Measurements from ENCODE around the gene BBS9.
"Not testable (repeated sequence)": the region's sequence is repeated elsewhere in the genome, so short reads cannot be mapped to it uniquely, and the experiment has no call there.

Gene BBS9

GRCh38 chr7:33201821-33202220, 72.5 kb downstream of the BBS9 start:
- no peak for DNase-seq

GRCh38 chr7:33210958-33211357, 81.6 kb downstream of the BBS9 start:
- no peak for DNase-seq

GRCh38 chr7:33212144-33212543, 82.8 kb downstream of the BBS9 start:
- no peak for DNase-seq

GRCh38 chr7:33215992-33216391, 86.6 kb downstream of the BBS9 start:
- no peak for DNase-seq

GRCh38 chr7:33217595-33217994, 88.2 kb downstream of the BBS9 start:
- DNase-seq: no peak

- not testable (repeated sequence) for DNase-seq
Measured at GRCh38 chr7:33218841-33219535, 89.6 kb downstream of the BBS9 start.

- DNase-seq: no peak
Measured at GRCh38 chr7:33220231-33220630, 90.9 kb downstream of the BBS9 start.

GRCh38 chr7:33221390-33221789, 92.0 kb downstream of the BBS9 start:
- DNase-seq: no peak

GRCh38 chr7:33232632-33233145, 103.3 kb downstream of the BBS9 start:
- DNase-seq: no peak

GRCh38 chr7:33233659-33234058, 104.3 kb downstream of the BBS9 start:
- DNase-seq: no peak

- DNase-seq: no peak
Measured at GRCh38 chr7:33237036-33237435, 107.7 kb downstream of the BBS9 start.

- no peak for DNase-seq
Measured at GRCh38 chr7:33243319-33243881, 114.0 kb downstream of the BBS9 start.

- no peak for DNase-seq
Measured at GRCh38 chr7:33248671-33249070, 119.3 kb downstream of the BBS9 start.

GRCh38 chr7:33250421-33250871, 121.1 kb downstream of the BBS9 start:
- no peak for DNase-seq

GRCh38 chr7:33251301-33251700, 121.9 kb downstream of the BBS9 start:
- no peak for DNase-seq

- DNase-seq: no peak
Measured at GRCh38 chr7:33258491-33258951, 129.2 kb downstream of the BBS9 start.

GRCh38 chr7:33261585-33261984, 132.2 kb downstream of the BBS9 start:
- DNase-seq: no peak

GRCh38 chr7:33262476-33262875, 133.1 kb downstream of the BBS9 start:
- DNase-seq: no peak

GRCh38 chr7:33271839-33272371, 142.5 kb downstream of the BBS9 start:
- not testable (repeated sequence) for DNase-seq

GRCh38 chr7:33273356-33273755, 144.0 kb downstream of the BBS9 start:
- DNase-seq: no peak

GRCh38 chr7:33276325-33276724, 147.0 kb downstream of the BBS9 start:
- DNase-seq: no peak

- no peak for DNase-seq
Measured at GRCh38 chr7:33276729-33277128, 147.4 kb downstream of the BBS9 start.

- no peak for DNase-seq
Measured at GRCh38 chr7:33278095-33278494, 148.7 kb downstream of the BBS9 start.

- no peak for DNase-seq
Measured at GRCh38 chr7:33286501-33286900, 157.1 kb downstream of the BBS9 start.
